22Rv1 (cell line): ENCODE data around the gene THNSL1.

Experiments
- CTCF ChIP-seq: fragments of 450-650 bp; IDR thresholded peaks from 2 replicates; pipeline ENCODE4 v1.5.1; 2017; ENCODE audit warnings: mild to moderate bottlenecking
- ZFX ChIP-seq: fragments of 450-650 bp; IDR thresholded peaks from 2 replicates; pipeline ENCODE4 v1.6.1; 2017; ENCODE audit warnings: antibody characterized with exemption, borderline replicate concordance

GRCh38 chr10:25046641-25047040, 30.2 kb downstream of the THNSL1 start:
- TF ChIP-seq CTCF (no peak), ZFX (no peak)
